HG02759 (cell line): Measurements from ENCODE around the gene CYP17A1.

Experiments
- ATAC-seq: cut with Tn5 transposase; IDR thresholded peaks from one replicate; pipeline ENCODE4 v1.9.1; 2021; ENCODE audit warnings: mild to moderate bottlenecking, moderate library complexity; ENCODE audit not compliant: unreplicated experiment

The CYP17A1 gene

GRCh38 chr10:102811346-102811745 lies 25.9 kb downstream of the CYP17A1 start:
- no peak for ATAC-seq

DNA sequence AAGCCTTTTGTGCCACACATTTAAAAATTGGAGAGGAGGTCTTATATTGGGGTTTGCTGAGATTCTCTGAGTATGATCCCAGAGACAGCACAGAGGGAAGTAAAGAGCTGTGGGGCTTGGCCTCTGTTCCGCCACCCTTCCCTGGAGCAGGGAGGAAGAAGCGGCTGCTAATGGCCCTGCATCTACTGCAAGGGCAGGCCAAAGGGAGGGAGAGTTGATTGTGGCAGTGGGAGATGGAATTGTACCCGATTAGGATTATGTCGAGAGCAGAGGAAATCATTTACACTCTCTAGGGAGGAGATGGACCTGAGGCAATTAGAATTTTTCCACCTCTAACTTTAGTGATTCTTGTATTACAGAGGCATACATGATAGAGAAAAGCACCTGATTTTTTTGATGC lies 28.8 kb downstream of the CYP17A1 start:
- ATAC-seq = no peak

DNA sequence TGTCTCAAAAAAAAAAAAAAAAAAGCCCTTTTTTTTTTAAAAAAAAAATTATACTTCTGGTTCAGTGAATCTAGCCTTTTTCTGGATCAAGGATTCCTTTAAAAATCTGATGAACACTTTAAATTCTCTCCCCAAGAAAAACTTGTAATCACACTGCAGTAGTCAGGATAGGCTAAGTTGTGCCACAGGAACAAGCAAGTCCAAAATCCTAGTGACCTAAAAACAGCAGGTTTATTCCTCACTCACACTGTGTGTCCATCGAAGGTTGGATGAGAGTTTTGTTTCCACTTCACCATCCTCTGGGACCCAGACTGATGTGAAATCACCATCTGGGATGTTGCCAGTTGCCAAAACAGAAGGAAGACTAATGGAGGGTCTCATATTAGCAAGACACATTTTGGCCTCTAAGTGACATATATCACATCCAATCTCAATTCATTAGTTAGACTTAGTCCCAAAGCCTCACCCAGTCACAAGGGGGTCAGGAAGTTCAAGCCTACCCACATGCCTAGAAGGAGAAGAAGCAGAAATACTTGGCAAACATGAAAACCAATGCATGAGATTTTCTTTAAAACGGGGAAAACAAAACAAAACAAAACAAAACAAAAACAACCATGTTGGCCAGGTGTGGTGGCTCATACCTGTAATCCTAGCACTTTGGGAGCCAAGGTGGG lies 32.7 kb downstream of the CYP17A1 start:
- ATAC-seq = no peak

DNA sequence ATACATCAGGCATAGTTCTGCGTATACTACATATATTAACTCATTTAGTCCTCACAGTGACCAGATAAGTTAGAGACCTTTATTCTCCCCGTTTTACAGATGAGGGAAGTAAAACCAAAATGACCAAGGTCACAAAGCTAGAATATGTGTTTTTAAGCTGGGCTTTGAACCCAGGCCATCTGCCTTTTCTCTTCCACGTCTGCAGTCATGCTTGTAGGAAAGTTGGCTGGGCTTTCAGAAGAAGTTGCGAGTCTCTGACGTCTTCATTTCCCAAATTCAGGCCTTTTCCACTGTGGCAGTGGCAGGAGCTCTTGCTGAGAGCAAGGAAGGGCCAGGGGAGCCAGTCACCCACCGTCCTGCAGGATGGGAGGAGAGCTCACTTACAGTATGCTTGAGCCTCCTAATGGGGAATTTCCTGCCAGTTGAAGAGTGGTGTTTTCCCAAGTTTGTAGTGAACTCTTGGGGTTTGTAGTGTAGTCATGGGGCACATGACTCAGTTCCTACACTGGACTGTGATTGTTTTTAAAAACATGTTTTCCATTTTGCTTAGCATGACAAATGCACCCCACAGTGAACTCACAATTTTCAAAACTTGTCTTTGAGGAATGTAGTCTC lies 34.2 kb downstream of the CYP17A1 start:
- no peak for ATAC-seq

DNA sequence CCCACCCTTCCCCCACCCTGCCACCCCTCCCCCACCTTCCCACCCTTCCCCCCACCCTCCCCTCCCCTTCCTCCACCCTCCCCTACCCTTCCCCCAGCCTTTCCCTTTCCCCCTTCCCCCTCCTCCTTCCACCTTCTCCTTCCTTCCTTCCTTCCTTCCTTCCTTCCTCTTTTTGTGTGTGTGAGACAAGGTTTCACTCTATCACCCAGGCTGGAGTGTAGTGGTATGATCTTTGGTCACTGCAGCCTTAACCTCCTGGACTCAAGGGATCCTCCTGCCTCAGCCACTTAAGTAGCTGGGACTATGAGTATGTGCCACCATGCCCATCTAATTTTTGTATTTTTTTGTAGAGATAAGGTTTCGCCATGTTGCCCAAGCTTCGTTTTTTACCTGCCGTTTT lies 35.2 kb downstream of the CYP17A1 start:
- ATAC-seq = no peak

- ATAC-seq = no peak
Observed at GRCh38 chr10:102801496-102801895, 35.7 kb downstream of the CYP17A1 start.

DNA sequence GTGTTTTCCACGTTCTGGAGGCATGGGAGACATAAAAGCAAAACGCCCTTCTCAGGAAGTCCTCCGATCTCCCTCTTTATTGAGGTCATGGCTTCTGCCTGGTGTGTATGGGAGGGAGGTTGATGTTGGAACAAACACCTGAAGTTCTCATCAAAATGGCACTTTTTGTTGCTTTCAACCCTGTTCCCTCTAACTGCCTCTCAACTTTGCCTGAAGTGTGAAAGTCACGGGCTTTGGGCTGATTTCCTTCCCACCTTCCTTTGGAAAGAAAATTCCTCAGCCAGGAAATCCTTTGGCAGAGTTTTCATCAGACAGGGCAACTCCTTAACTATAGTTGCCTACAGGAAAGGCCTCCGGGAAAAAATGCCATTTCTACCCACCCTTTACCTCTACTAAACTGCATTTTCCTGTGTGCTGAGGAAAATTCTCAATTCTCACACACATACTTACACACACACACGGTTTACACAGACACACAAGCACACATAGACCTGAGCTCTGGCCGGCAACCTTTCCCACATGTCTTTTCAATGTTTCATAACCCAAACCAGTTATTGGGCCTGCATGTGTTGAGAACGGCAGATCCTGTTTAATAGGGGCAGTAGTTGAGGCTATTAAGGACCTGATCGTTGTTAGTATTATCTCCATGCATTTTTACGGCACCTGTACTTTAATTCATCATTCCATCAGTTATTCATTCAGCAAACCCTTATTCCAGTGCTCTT lies 36.4 kb downstream of the CYP17A1 start:
- ATAC-seq = no peak

DNA sequence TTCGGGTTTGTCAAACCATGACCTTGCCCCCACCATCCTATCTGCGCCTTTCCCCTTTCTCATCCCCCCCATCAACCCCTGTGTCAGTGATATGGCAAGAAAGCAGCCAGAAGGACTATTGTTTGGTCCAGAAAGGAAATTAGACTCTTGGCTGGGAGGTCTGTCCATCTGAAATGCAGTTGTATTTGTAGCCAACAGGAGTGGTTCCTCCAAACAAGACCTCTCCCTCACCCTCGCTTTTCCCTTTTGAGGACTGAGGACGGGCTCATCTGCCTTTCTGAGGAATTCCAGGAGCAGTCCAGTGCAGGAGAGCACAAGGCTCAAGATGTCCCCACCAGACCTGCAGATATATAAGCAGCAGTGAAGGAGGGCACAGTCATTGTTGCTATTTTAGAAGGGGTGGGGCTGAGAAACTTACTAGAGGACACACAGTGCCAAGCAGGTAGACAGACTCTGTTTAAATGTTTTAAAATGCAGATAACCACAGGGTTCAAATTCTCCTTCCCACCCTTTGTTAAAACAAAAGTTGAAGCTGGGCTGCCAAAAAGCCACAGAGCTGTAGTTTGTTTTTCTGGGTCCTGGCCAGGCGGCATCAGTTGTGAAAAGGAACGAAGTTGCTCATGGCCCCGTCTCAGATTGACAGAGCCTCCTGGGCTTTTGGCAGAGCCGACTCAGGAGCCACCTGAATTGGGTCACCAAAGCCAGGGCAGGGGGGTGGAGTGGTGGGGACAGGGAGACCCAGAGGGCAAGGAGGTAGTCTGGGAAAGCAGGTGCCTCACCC lies 37.3 kb downstream of the CYP17A1 start:
- ATAC-seq = no peak

DNA sequence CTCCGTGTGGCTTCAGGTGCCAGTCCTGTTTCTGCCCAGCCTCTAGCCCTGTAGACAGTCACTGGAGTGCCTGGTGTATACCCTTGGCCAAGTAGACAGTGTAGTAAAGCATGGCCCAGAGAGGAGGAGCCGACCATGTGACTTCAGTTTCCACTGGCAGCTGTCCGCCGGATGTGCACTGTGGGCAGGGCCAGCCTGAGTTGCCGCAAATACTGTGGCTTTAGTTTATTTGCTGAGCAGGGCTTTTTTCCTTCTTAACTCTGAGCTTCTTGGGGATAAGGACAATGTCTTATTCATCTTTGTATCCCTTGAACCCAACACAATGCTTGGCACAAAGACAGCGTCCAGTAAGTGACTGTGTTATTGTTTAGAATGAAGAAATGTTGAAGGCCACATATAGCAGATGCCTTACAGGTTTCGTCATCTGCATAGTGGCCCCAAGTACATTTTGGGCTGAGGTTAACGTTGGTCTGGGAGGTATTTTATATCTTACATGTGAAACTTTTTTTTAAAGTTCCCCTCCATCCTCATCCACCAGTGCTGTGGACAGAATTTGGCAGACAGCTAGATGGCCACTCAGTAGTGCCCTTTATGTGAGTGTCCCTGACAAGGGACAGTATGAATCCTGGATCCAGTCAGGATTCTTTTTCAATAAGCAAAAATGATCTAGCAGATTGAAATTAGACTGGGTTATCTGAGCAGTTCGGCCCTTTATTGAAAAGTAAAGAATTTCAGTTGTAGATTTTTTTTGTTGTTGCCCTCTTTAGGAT lies 40.6 kb downstream of the CYP17A1 start:
- ATAC-seq = peak; percentile 99

GRCh38 chr10:102795453-102796406 lies 41.5 kb downstream of the CYP17A1 start:
- peak; percentile 30 for ATAC-seq

DNA sequence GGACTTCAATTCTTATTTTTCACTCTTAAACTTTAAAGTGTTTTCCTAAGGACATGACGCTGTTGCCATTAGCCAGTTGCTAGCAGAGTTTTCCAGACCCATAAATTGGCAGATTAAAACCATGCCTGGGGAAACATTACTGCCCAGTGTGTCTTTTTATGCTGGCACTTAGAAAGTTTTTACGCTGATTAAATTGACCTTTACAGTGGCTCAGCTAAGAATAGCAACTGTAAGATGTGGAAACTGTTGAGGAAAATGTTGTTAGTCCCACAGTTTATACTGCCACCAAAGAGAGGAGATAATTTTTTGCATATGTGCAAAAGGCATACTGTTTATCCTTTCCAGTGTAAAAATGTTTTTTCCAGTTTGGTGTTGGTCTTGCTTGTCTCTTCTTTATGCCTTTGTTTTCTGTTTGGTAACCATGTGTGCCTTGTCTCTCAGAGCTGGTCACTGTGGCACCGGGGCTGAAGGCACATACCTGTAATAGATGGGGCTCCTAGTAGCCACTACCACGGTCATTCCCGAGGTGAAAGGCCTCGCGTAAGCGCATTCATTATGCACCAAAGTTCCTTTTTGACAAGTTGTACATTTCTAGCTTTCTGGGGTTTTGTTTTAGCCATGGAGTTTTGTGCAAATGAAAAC lies 45.3 kb downstream of the CYP17A1 start:
- ATAC-seq = no peak

DNA sequence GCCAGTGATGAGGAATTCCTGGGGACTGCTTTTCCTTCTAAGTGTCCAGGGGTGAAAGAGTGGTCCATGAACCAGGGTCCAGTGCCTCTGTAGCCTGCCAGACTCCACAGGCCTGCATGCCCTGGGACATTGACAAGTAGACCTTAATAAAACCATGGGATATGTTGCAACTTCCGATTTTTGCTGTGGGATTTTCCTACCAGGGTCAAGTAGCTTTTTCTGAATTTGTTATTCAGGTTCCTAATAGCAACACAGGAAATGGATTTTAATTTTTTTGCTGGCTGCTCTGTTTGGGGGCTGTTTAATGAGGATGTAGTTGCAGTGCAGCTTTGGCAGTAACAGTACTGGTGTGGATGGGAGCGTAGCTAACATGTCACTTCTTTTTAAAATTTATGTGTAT lies 51.4 kb downstream of the CYP17A1 start:
- ATAC-seq = no peak

GRCh38 chr10:102783568-102783967 lies 53.6 kb downstream of the CYP17A1 start:
- ATAC-seq = no peak

DNA sequence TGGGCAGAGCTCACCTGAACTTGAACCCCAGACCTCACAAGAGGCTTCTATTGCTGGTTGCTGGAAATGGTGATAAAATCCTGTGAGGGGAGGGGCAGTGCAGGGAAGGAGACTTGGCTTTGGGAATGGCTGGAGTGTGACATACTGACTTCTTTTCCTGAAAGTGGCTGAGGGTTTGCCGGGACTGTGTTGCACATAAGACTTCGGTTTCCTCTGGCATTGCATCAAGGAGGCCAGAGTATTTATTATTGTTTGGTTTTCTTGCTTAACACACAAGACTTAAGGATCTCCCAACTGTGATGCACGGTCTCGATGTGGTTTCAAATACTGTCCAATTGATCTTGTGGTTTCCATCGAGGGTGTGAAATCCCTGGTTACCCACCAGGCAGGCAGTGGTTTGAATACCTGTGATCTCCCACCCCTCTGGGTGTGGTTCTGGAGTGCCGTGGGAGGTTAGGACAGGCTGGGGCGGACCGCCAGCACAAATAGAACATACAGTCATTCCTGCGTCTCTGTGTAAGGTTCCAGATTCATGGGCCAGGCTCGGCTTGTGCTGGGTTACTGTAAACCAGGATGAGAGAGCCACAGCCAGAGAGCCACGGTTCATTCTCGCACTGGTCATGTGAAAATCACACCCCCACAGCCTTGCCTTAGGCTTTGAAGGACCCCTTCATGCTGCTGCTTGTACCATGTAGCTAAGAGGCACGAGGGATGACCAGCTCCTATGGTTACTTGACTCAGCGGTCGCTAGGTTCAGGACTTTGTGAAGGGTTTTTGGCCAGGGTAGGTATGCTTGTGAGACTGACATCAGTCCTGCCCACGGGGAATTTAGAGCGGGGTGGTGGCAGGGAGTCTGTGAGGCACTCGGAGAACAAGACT lies 54.3 kb downstream of the CYP17A1 start:
- ATAC-seq = no peak

DNA sequence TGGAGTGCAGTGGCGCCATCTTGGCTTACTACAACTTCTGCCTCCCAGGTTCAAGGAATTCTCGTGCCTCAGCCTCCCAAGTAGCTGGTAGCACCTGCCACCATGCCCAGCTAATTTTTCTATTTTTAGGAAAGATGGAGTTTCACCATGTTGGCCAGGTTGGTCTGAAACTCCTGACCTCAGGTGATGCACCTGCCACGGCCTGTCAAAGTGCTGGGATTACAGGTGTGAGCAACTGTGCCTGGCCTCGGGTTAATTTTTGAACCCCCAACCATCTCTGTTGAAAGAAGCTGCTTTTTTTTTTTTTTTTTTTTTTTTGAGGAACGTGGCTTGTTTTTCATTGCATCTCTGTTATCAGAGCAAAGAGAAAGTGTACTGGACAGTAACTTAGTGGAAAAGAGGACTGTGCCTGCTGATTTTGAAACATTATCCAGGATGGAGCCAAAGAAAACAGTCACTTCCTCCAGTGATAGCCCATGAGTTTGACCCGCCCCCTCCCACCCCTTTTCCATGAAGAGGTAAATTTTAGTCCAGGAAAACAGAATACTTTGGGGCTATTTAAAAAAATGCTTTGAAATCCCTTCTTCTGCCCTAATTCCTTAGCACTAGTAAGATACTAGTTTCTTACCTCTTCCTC lies 55.2 kb downstream of the CYP17A1 start:
- ATAC-seq = no peak

- ATAC-seq = no peak
Observed at GRCh38 chr10:102781090-102781920, 55.9 kb downstream of the CYP17A1 start.
